ENCODE data around the gene CD9.
"Not testable (repeated sequence)": the region's sequence is repeated elsewhere in the genome, so short reads cannot be mapped to it uniquely, and the experiment has no call there.

The CD9 gene

GRCh38 chr12:6205144-6205539 is 4.9 kb downstream of the CD9 start:
- H3K4me1 ChIP-seq (ENCODE audit: insufficient read depth, low read length): peaks cover 79% of the 10 kb centered on the region

DNA sequence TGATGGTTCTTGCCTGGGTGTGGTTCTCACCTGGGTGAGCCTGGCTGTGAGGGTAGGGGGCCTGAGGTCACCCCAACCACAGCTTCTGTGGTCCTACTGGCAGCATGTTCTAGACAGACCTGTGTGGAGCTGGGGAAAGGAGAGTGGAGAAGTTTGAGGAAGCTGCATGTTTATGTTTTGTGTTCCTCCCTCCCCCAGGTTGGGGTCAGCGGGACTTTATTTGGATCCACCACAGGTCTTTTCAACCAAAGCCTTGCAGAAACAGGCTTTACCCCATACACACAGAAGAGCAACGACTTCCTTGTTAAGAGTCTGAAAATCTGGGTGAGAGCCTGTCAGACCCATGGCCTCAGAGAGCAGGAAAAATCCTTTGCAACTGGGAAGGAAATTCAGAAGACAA is 5.6 kb downstream of the CD9 start:
- H3K27me3 ChIP-seq (ENCODE audit: control insufficient read depth in 1 of 2, insufficient read depth in 2 of 2, low read length in 2 of 2): no peaks in the 10 kb centered on the region
- peak overlapping the region; percentile 31 for H3K9ac ChIP-seq (ENCODE audit: low read length)
- peak overlapping the region; percentile 93 for H3K27ac ChIP-seq (ENCODE audit: low read depth, low read length)
- peaks cover 85% of the 10 kb centered on the region for H3K4me1 ChIP-seq (ENCODE audit: insufficient read depth, low read length)
- no peaks in the 10 kb centered on the region for H3K9me3 ChIP-seq (ENCODE audit: low read length)
- H3K36me3 ChIP-seq (ENCODE audit: insufficient read depth, low read length): peaks cover 4% of the 10 kb centered on the region
- H3K4me3 ChIP-seq (ENCODE audit: low read depth in 1 of 2, low read length in 2 of 2): peak overlapping the region in 1 of 2 donors; percentile 24

More at GRCh38 chr12:6205144-6205539, 4.9 kb downstream of the CD9 start:
- Histone ChIP-seq H3K27me3 (ENCODE audit: control insufficient read depth in 1 of 2, insufficient read depth in 2 of 2, low read length in 2 of 2) (no peaks in the 10 kb centered on the region), H3K36me3 (ENCODE audit: insufficient read depth, low read length) (peaks cover 4% of the 10 kb centered on the region), H3K9me3 (ENCODE audit: low read length) (no peaks in the 10 kb centered on the region), H3K27ac (ENCODE audit: low read depth, low read length) (peak overlapping the region; percentile 93), H3K9ac (ENCODE audit: low read length) (peak overlapping the region; percentile 31), H3K4me3 (ENCODE audit: low read depth in 1 of 2, low read length in 2 of 2) (peak overlapping the region in 1 of 2 donors; percentile 24)

- no peak overlapping the region for H3K4me3 ChIP-seq (ENCODE audit: low read depth in 1 of 2, low read length in 2 of 2)
- H3K9me3 ChIP-seq (ENCODE audit: low read length): no peaks in the 10 kb centered on the region
- no peak overlapping the region for H3K9ac ChIP-seq (ENCODE audit: low read length)
- H3K4me1 ChIP-seq (ENCODE audit: insufficient read depth, low read length): peaks cover 90% of the 10 kb centered on the region
- no peaks in the 10 kb centered on the region for H3K27me3 ChIP-seq (ENCODE audit: control insufficient read depth in 1 of 2, insufficient read depth in 2 of 2, low read length in 2 of 2)
- H3K36me3 ChIP-seq (ENCODE audit: insufficient read depth, low read length): peaks cover 4% of the 10 kb centered on the region
- H3K27ac ChIP-seq (ENCODE audit: low read depth, low read length): peak overlapping the region; percentile 93
Measured at GRCh38 chr12:6206327-6206726, 6.1 kb downstream of the CD9 start.

GRCh38 chr12:6207259-6207925 is 7.2 kb downstream of the CD9 start:
- H3K9me3 ChIP-seq (ENCODE audit: low read length): no peaks in the 10 kb centered on the region
- no peaks in the 10 kb centered on the region for H3K27me3 ChIP-seq (ENCODE audit: control insufficient read depth in 1 of 2, insufficient read depth in 2 of 2, low read length in 2 of 2)
- H3K4me1 ChIP-seq (ENCODE audit: insufficient read depth, low read length): peaks cover 96% of the 10 kb centered on the region
- peak overlapping the region; percentile 21 for H3K9ac ChIP-seq (ENCODE audit: low read length)
- peaks cover 11% of the 10 kb centered on the region for H3K36me3 ChIP-seq (ENCODE audit: insufficient read depth, low read length)
- peak overlapping the region; percentile 93 for H3K27ac ChIP-seq (ENCODE audit: low read depth, low read length)
- peak overlapping the region in 1 of 2 donors; percentile 39 for H3K4me3 ChIP-seq (ENCODE audit: low read depth in 1 of 2, low read length in 2 of 2)

- Histone ChIP-seq H3K4me1 (ENCODE audit: insufficient read depth, low read length) (peaks cover 96% of the 10 kb centered on the region), H3K9me3 (ENCODE audit: low read length) (no peaks in the 10 kb centered on the region), H3K36me3 (ENCODE audit: insufficient read depth, low read length) (peaks cover 13% of the 10 kb centered on the region), H3K4me3 (ENCODE audit: low read depth in 1 of 2, low read length in 2 of 2) (no peak overlapping the region), H3K27me3 (ENCODE audit: control insufficient read depth in 1 of 2, insufficient read depth in 2 of 2, low read length in 2 of 2) (no peaks in the 10 kb centered on the region), H3K9ac (ENCODE audit: low read length) (no peak overlapping the region), H3K27ac (ENCODE audit: low read depth, low read length) (peak overlapping the region; percentile 5)
Measured at GRCh38 chr12:6208130-6208529, 7.9 kb downstream of the CD9 start.

DNA sequence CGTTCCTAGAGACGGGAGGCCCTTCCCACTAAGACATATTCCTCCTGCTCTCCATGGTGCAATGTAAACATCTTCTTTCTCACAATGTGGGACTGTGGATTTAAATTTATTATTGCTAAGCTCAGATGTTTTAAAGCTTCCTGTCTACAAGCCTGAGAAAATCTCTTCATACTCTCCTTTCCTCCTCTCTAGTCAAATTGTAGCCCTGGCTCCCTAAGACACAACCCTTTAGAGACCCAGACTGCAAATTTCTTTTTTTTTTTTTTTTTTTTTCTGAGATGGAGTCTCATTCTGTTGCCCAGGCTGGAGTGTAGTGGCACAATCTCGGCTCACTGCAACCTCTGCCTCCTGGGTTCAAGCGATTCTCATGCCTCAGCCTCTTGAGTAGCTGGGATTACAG is 9.2 kb downstream of the CD9 start:
- peaks cover 24% of the 10 kb centered on the region for H3K36me3 ChIP-seq (ENCODE audit: insufficient read depth, low read length)
- peaks cover 95% of the 10 kb centered on the region for H3K4me1 ChIP-seq (ENCODE audit: insufficient read depth, low read length)
- H3K27me3 ChIP-seq (ENCODE audit: control insufficient read depth in 1 of 2, insufficient read depth in 2 of 2, low read length in 2 of 2); H3K9ac ChIP-seq (ENCODE audit: low read length); H3K9me3 ChIP-seq (ENCODE audit: low read length); H3K4me3 ChIP-seq (ENCODE audit: low read depth in 1 of 2, low read length in 2 of 2); H3K27ac ChIP-seq (ENCODE audit: low read depth, low read length): not testable (repeated sequence)

GRCh38 chr12:6211421-6211869 is 11.2 kb downstream of the CD9 start:
- H3K9ac ChIP-seq (ENCODE audit: low read length): peak overlapping the region; percentile 26
- peaks cover 95% of the 10 kb centered on the region for H3K4me1 ChIP-seq (ENCODE audit: insufficient read depth, low read length)
- peaks cover 20% of the 10 kb centered on the region for H3K36me3 ChIP-seq (ENCODE audit: insufficient read depth, low read length)
- H3K27me3 ChIP-seq (ENCODE audit: control insufficient read depth in 1 of 2, insufficient read depth in 2 of 2, low read length in 2 of 2): no peaks in the 10 kb centered on the region
- peak overlapping the region in 1 of 2 donors; percentile 33 for H3K4me3 ChIP-seq (ENCODE audit: low read depth in 1 of 2, low read length in 2 of 2)
- no peaks in the 10 kb centered on the region for H3K9me3 ChIP-seq (ENCODE audit: low read length)
- peak overlapping the region; percentile 59 for H3K27ac ChIP-seq (ENCODE audit: low read depth, low read length)

GRCh38 chr12:6212086-6212485 is 11.9 kb downstream of the CD9 start:
- Histone ChIP-seq H3K36me3 (ENCODE audit: insufficient read depth, low read length) (peaks cover 20% of the 10 kb centered on the region), H3K4me3 (ENCODE audit: low read depth in 1 of 2, low read length in 2 of 2) (peak overlapping the region in 1 of 2 donors; percentile 33), H3K27ac (ENCODE audit: low read depth, low read length) (peak overlapping the region; percentile 59), H3K9me3 (ENCODE audit: low read length) (no peaks in the 10 kb centered on the region), H3K9ac (ENCODE audit: low read length) (peak overlapping the region; percentile 26), H3K4me1 (ENCODE audit: insufficient read depth, low read length) (peaks cover 95% of the 10 kb centered on the region), H3K27me3 (ENCODE audit: control insufficient read depth in 1 of 2, insufficient read depth in 2 of 2, low read length in 2 of 2) (no peaks in the 10 kb centered on the region)

- Histone ChIP-seq H3K4me3 (ENCODE audit: low read depth in 1 of 2, low read length in 2 of 2) (no peak overlapping the region), H3K9me3 (ENCODE audit: low read length) (no peaks in the 10 kb centered on the region), H3K36me3 (ENCODE audit: insufficient read depth, low read length) (peaks cover 20% of the 10 kb centered on the region), H3K27ac (ENCODE audit: low read depth, low read length) (peak overlapping the region; percentile 69), H3K9ac (ENCODE audit: low read length) (no peak overlapping the region), H3K4me1 (ENCODE audit: insufficient read depth, low read length) (peaks cover 94% of the 10 kb centered on the region), H3K27me3 (ENCODE audit: control insufficient read depth in 1 of 2, insufficient read depth in 2 of 2, low read length in 2 of 2) (no peaks in the 10 kb centered on the region)
Measured at GRCh38 chr12:6213969-6214368, 13.8 kb downstream of the CD9 start.

DNA sequence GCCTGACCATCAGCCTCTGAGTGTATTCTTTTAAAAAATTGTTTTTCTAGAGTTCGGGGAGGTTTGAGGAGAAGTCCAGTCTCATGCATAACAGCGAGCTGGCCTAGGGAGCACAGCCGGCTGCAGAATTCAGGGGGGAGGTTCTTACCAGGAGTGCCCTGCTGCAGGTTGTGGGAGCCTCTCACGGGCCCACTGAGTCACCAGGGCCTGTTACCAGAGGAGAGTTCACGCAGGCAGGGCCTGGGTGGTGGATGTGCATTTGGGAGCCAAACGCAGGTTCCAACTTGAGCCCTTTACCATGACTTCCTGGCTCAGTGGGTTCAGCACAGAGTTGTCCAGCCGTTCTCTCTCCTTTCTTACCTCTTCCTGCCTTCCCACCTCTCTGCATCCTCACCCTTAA is 14.4 kb downstream of the CD9 start:
- Histone ChIP-seq H3K4me1 (ENCODE audit: insufficient read depth, low read length) (peaks cover 91% of the 10 kb centered on the region), H3K27me3 (ENCODE audit: control insufficient read depth in 1 of 2, insufficient read depth in 2 of 2, low read length in 2 of 2) (no peaks in the 10 kb centered on the region), H3K9ac (ENCODE audit: low read length) (peak overlapping the region; percentile 42), H3K4me3 (ENCODE audit: low read depth in 1 of 2, low read length in 2 of 2) (peak overlapping the region in 1 of 2 donors; percentile 1), H3K9me3 (ENCODE audit: low read length) (no peaks in the 10 kb centered on the region), H3K27ac (ENCODE audit: low read depth, low read length) (peak overlapping the region; percentile 69), H3K36me3 (ENCODE audit: insufficient read depth, low read length) (peaks cover 20% of the 10 kb centered on the region)

- Histone ChIP-seq H3K4me3 (ENCODE audit: low read depth in 1 of 2, low read length in 2 of 2) (peak overlapping the region in 1 of 2 donors; percentile 15), H3K27ac (ENCODE audit: low read depth, low read length) (peak overlapping the region; percentile 69), H3K9ac (ENCODE audit: low read length) (peak overlapping the region; percentile 42), H3K4me1 (ENCODE audit: insufficient read depth, low read length) (peaks cover 91% of the 10 kb centered on the region), H3K27me3 (ENCODE audit: control insufficient read depth in 1 of 2, insufficient read depth in 2 of 2, low read length in 2 of 2) (no peaks in the 10 kb centered on the region), H3K9me3 (ENCODE audit: low read length) (no peaks in the 10 kb centered on the region), H3K36me3 (ENCODE audit: insufficient read depth, low read length) (peaks cover 20% of the 10 kb centered on the region)
Measured at GRCh38 chr12:6215120-6215807, 15.1 kb downstream of the CD9 start.

Data from muscle layer of colon (tissue), 2 donors.